GM23338 (cell line): Measurements from ENCODE around the gene KSR2. TPM values are rescaled to one million over a fixed set of nuclear protein-coding genes. Genes with fewer than 3 reads are reported as not detected.

ENCODE experiments used
- ATAC-seq: fragments of 200-7000 bp; cut with Tn5 transposase; 3 replicates; pipeline ENCODE4 v1.9.1; 2020
- DNase-seq: peaks from one replicate; pipeline ENCODE4 v3.0.0-alpha.2; 2015; ENCODE audit warnings: low spot score
- H2AFZ ChIP-seq: fragments of 200-600 bp; sonication (generic); 2 replicates; pipeline ENCODE4 v1.8.0; 2016; ENCODE audit warnings: antibody characterized with exemption, mild to moderate bottlenecking, moderate library complexity
- H3F3A ChIP-seq: fragments of 200-600 bp; sonication (generic); replicated peaks from 2 replicates; pipeline ENCODE4 v1.8.0; 2017; ENCODE audit warnings: antibody characterized with exemption, mixed run types, low read depth
- H3K27ac ChIP-seq: fragments of 200-600 bp; sonication (generic); 2 replicates; pipeline ENCODE4 v1.6.1; 2016; ENCODE audit warnings: low read depth
- H3K27me3 ChIP-seq: fragments of 200-600 bp; sonication (generic); 2 replicates; pipeline ENCODE4 v1.8.0; 2016; ENCODE audit warnings: mild to moderate bottlenecking, mixed run types, moderate library complexity; ENCODE audit not compliant: insufficient read depth
- H3K36me3 ChIP-seq: fragments of 200-600 bp; sonication (generic); 2 replicates; pipeline ENCODE4 v1.8.0; 2016; ENCODE audit warnings: mild to moderate bottlenecking; ENCODE audit not compliant: insufficient read depth
- H3K4me1 ChIP-seq: fragments of 200-600 bp; sonication (generic); 2 replicates; pipeline ENCODE4 v1.8.0; 2016; ENCODE audit warnings: mild to moderate bottlenecking, moderate library complexity; ENCODE audit not compliant: insufficient read depth
- H3K4me2 ChIP-seq: fragments of 200-600 bp; sonication (generic); 2 replicates; pipeline ENCODE4 v1.7.1; 2017; ENCODE audit warnings: mixed run types
- H3K4me3 ChIP-seq: fragments of 200-600 bp; sonication (generic); 2 replicates; pipeline ENCODE4 v1.6.1; 2016; ENCODE audit warnings: mixed run types
- H3K79me2 ChIP-seq: fragments of 200-600 bp; sonication (generic); replicated peaks from 2 replicates; pipeline ENCODE4 v1.8.0; 2017; ENCODE audit warnings: mild to moderate bottlenecking; ENCODE audit not compliant: insufficient read depth
- H3K9me2 ChIP-seq: fragments of 200-600 bp; sonication (generic); 2 replicates; pipeline ENCODE4 v1.8.0; 2017; ENCODE audit not compliant: insufficient read depth
- H4K20me1 ChIP-seq: fragments of 200-600 bp; sonication (generic); replicated peaks from 2 replicates; pipeline ENCODE4 v1.8.0; 2017; ENCODE audit warnings: mild to moderate bottlenecking; ENCODE audit not compliant: insufficient read depth
- H3K27ac Mint-ChIP-seq: 2 replicates; pipeline ENCODE4 v1.8.0; 2020; ENCODE audit warnings: inconsistent platforms, mild to moderate bottlenecking, moderate library complexity, mixed read lengths
- H3K27me3 Mint-ChIP-seq: 3 replicates; pipeline ENCODE4 v1.8.0; 2022; ENCODE audit warnings: low read depth, mild to moderate bottlenecking, moderate library complexity, mixed read lengths, inconsistent platforms; ENCODE audit not compliant: insufficient read depth, poor library complexity
- H3K36me3 Mint-ChIP-seq: 3 replicates; pipeline ENCODE4 v1.8.0; 2021; ENCODE audit warnings: low read depth, mild to moderate bottlenecking, inconsistent platforms, moderate library complexity, mixed read lengths
- H3K4me1 Mint-ChIP-seq: 3 replicates; pipeline ENCODE4 v1.8.0; 2020; ENCODE audit warnings: mild to moderate bottlenecking, inconsistent platforms, mixed read lengths
- H3K4me3 Mint-ChIP-seq: 3 replicates; pipeline ENCODE4 v1.8.0; 2021; ENCODE audit warnings: moderate library complexity, mild to moderate bottlenecking, inconsistent platforms, mixed read lengths
- H3K9me3 Mint-ChIP-seq: 3 replicates; pipeline ENCODE4 v1.8.0; 2020; ENCODE audit warnings: moderate library complexity, mild to moderate bottlenecking, inconsistent platforms, mixed read lengths
- CREB1 ChIP-seq: fragments of 250-450 bp; sonication (Bioruptor Pico); IDR thresholded peaks from 2 replicates; pipeline ENCODE4 v1.5.0; 2020; ENCODE audit warnings: low read depth, mild to moderate bottlenecking, moderate library complexity
- ETS1 ChIP-seq: IDR thresholded peaks from 2 replicates; pipeline ENCODE4 v1.6.1; 2016; ENCODE audit warnings: antibody characterized with exemption
- EZH2 ChIP-seq: fragments of 200-600 bp; sonication (generic); IDR thresholded peaks from one replicate; pipeline ENCODE4 v1.8.0; 2017; ENCODE audit warnings: antibody characterized with exemption, mild to moderate bottlenecking, low read depth; ENCODE audit not compliant: unreplicated experiment
- EZH2phosphoT487 ChIP-seq: fragments of 200-600 bp; sonication (generic); IDR thresholded peaks from one replicate; pipeline ENCODE4 v1.8.1; 2018; ENCODE audit warnings: antibody characterized with exemption; ENCODE audit not compliant: unreplicated experiment
- JUNB ChIP-seq: IDR thresholded peaks from one replicate; pipeline ENCODE4 v1.6.1; 2016; ENCODE audit warnings: antibody characterized with exemption; ENCODE audit not compliant: unreplicated experiment
- NANOG ChIP-seq: IDR thresholded peaks from 2 replicates; pipeline ENCODE4 v1.6.1; 2016; ENCODE audit warnings: antibody characterized with exemption, borderline replicate concordance
- POLR2AphosphoS5 ChIP-seq: IDR thresholded peaks from 2 replicates; pipeline ENCODE4 v1.6.1; 2016; ENCODE audit warnings: antibody characterized with exemption, low read depth
- REST ChIP-seq: IDR thresholded peaks from one replicate; pipeline ENCODE4 v1.6.1; 2018; ENCODE audit warnings: antibody characterized with exemption; ENCODE audit not compliant: unreplicated experiment
- STAT1 ChIP-seq: IDR thresholded peaks from one replicate; pipeline ENCODE4 v1.6.1; 2016; ENCODE audit warnings: antibody characterized with exemption; ENCODE audit not compliant: unreplicated experiment
- ZNF114 ChIP-seq: fragments of 250-450 bp; sonication (Bioruptor Pico); IDR thresholded peaks from 2 replicates; pipeline ENCODE4 v1.5.0; 2020; ENCODE audit warnings: mild to moderate bottlenecking, moderate library complexity
- ZNF331 ChIP-seq: fragments of 250-450 bp; sonication (Bioruptor Pico); IDR thresholded peaks from 2 replicates; pipeline ENCODE4 v1.5.0; 2020; ENCODE audit warnings: low read depth, mild to moderate bottlenecking, moderate library complexity
- polyA plus RNA-seq: library from polyadenylated mRNA; unstranded; fragments of >200 nt; fragmentation: Nextera tagmentation; extraction: Ambion mirVana; gene quantifications from 2 replicates; pipeline ENCODE4 v1.2.1, GENCODE V29; 2016
- total RNA-seq: library from RNA; depleted of rRNA; stranded (reverse); fragments of >200 nt; shearing (Covaris generic); gene quantifications from 2 replicates; pipeline ENCODE4 v1.2.3, GENCODE V29; 2014

Gene KSR2
- total and polyA plus RNA-seq, 2 experiments from 2014 or later = 1.1 to 2.7 TPM

GRCh38 chr12:117494833-117495655 lies 473.7 kb downstream of the KSR2 start (continued):
- TF ChIP-seq ETS1 (no peak), REST (no peak), NANOG (no peak), JUNB (no peak), CREB1 (CRISPR knock-in tag) (no peak), EZH2 (no peak)

- Mint-ChIP-seq H3K27me3 (no peaks in the 10 kb centered on the region), H3K36me3 (no peaks in the 10 kb centered on the region), H3K9me3 (no peaks in the 10 kb centered on the region), H3K27ac (no peak overlapping the region), H3K4me3 (no peak overlapping the region), H3K4me1 (peaks cover 11% of the 10 kb centered on the region)
- no peaks in the 10 kb centered on the region for H3K36me3 ChIP-seq
- ATAC-seq (no peak), DNase-seq (no peak)
- no peak overlapping the region for H3K27ac ChIP-seq
- H3K27me3 ChIP-seq = no peaks in the 10 kb centered on the region
- H3K4me1 ChIP-seq = peaks cover 7% of the 10 kb centered on the region
- H3F3A ChIP-seq = no peaks in the 10 kb centered on the region
- H2AFZ ChIP-seq = no peak overlapping the region
- H3K4me3 ChIP-seq = no peak overlapping the region
- H3K9me2 ChIP-seq = peaks cover 4% of the 10 kb centered on the region; the same call in 1 of the 2 replicates
- no peak overlapping the region for H3K4me2 ChIP-seq
- H4K20me1 ChIP-seq = no peaks in the 10 kb centered on the region
- no peaks in the 10 kb centered on the region for H3K79me2 ChIP-seq
- no peak for TF ChIP-seq STAT1
- no peak for TF ChIP-seq EZH2
- TF ChIP-seq ZNF331 (CRISPR knock-in tag) = no peak
- TF ChIP-seq POLR2AphosphoS5 = no peak
- no peak for TF ChIP-seq JUNB
- no peak for TF ChIP-seq CREB1 (CRISPR knock-in tag)
- no peak for TF ChIP-seq EZH2phosphoT487
- no peak for TF ChIP-seq REST
- TF ChIP-seq NANOG = no peak
- no peak for TF ChIP-seq ZNF114 (CRISPR knock-in tag)
These were observed 477.1 kb downstream of the KSR2 start for GRCh38 chr12:117491711-117492110.
